Uterus (tissue), 4 donors: ENCODE data around the gene CHST11. TPM values are rescaled to one million over a fixed set of nuclear protein-coding genes. Genes with fewer than 3 reads are reported as not detected.
A peak's percentile ranks its signal among the peaks of the same experiment; 100 is the strongest.

Source experiments
- DNase-seq, 2 donors: peaks; one replicate each; pipeline ENCODE4 v3.0.0-alpha.2; 2019 to 2020
- H3K27ac ChIP-seq, 2 donors: fragments of 200-600 bp; sonication (generic); 1 replicate in 1 of 2; 2 replicates in 1 of 2; pipeline ENCODE4 v1.5.1; 2016 to 2018
- H3K27me3 ChIP-seq, 2 donors: fragments of 200-600 bp; sonication (generic); one replicate each; pipeline ENCODE4 v1.5.1; 2018 to 2019; ENCODE audit warnings: control low read depth in 1 of 2
- H3K36me3 ChIP-seq, 2 donors: fragments of 200-600 bp; sonication (generic); one replicate each; pipeline ENCODE4 v1.5.1; 2019; ENCODE audit warnings: control low read depth in 1 of 2
- H3K4me1 ChIP-seq, 2 donors: fragments of 200-600 bp; sonication (generic); one replicate each; pipeline ENCODE4 v1.5.1; 2018 to 2019; ENCODE audit warnings: control low read depth in 1 of 2
- H3K4me3 ChIP-seq, 2 donors: fragments of 200-600 bp; sonication (generic); 1 replicate in 1 of 2; 2 replicates in 1 of 2; pipeline ENCODE4 v1.5.1; 2018 to 2019; ENCODE audit warnings: mild to moderate bottlenecking in 1 of 2
- H3K9me3 ChIP-seq, 2 donors: fragments of 200-600 bp; sonication (generic); one replicate each; pipeline ENCODE4 v1.5.1; 2019; ENCODE audit warnings: control low read depth in 1 of 2
- CTCF ChIP-seq, 4 experiments: fragments of 200-600 bp in 2 of 4; fragments of 450-650 bp in 2 of 4; sonication (generic) in 2 of 4; IDR thresholded peaks; one replicate each; pipeline ENCODE4 v1.5.1; 2016 to 2019; ENCODE audit warnings: antibody characterized with exemption in 4 of 4, mild to moderate bottlenecking in 2 of 4, moderate library complexity in 1 of 4
- POLR2A ChIP-seq, 2 donors: fragments of 450-650 bp; IDR thresholded peaks; one replicate each; pipeline ENCODE4 v1.6.1; 2016; ENCODE audit warnings: antibody characterized with exemption in 2 of 2, mild to moderate bottlenecking in 1 of 2, moderate library complexity in 1 of 2
- intact Hi-C: fragments of 100-400 bp; cut with DNase I; formaldehyde crosslinking; loops from one replicate; pipeline ENCODE4 v1.15.1; 2023; ENCODE audit warnings: low total_unique reads
- total RNA-seq, 4 donors: library from RNA; depleted of rRNA in 3 of 4; stranded (reverse); fragments of >200 nt in 3 of 4; gene quantifications; one replicate each; pipeline versions ENCODE4 v1.1.0 to v1.2.4, GENCODE V29; 2014 to 2023
- donor health status: DM: yes; HTN: yes; CAD: no.

The CHST11 gene
- total RNA-seq, 4 donors from 2014 or later: 21.0 to 82.1 (median 58.7) TPM

- Histone ChIP-seq H3K9me3 (no peaks in the 10 kb centered on the region), H3K36me3 (no peaks in the 10 kb centered on the region), H3K27me3 (no peaks in the 10 kb centered on the region), H3K4me1 (no peaks in the 10 kb centered on the region), H3K4me3 (no peak overlapping the region), H3K27ac (no peak overlapping the region)
- TF ChIP-seq CTCF (IDR thresholded peaks at IDR 0.05) (no peak), POLR2A (IDR thresholded peaks at IDR 0.05) (no peak)
- no peak for DNase-seq
- intact Hi-C loops: no loop called here
These were observed 244.6 kb downstream of the CHST11 start for GRCh38 chr12:104701301-104701700.

DNA sequence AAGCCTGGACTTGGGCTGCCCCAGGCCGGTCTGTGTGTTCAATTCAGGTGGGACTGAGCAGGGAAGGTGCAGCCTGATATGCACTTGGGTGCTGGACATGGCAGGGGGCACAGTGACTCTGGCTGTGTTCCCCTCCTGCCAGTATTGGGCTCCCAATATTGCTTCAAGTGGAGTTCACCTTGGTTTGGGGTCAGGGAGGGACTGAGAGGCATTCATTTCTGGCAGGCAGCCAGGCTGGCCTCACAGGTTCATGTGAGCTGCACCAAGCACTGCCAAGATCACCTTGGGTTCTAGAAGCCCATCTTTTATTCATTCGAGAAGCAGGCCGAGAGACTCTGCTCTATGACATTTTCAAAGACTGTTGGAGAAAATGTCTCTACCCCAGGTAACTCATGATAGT lies 245.0 kb downstream of the CHST11 start:
- no peak for DNase-seq

DNA sequence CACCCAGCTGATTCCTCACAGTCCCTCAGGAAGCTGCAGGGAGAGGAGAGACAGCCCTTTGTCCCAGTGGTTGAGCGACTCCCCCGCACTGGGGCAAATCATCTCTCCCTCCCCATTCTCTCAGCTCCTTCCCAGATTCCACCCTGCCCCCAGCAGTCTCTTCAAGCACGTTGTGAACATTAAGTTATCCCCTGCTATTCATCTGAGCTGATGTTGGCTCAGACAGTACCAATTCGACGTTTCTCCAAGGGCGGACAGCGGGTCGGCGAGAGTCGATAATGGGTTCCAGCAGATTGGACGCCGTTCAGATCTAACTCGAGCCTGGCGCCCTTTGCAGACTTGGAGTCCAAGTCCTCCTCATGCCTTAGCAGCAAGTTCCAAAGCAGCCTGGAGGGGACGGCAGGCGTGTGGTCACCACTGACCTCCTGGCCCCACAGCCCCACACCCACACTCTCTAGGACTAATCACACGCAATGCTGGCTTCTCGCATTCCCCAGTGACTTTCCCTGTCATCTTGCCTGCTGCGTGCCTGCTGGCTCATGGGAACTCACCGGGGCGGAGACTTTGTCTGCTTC lies 245.9 kb downstream of the CHST11 start:
- no peak overlapping the region for H3K4me3 ChIP-seq
- intact Hi-C loops: no loop called here
- no peaks in the 10 kb centered on the region for H3K27me3 ChIP-seq
- no peaks in the 10 kb centered on the region for H3K36me3 ChIP-seq
- H3K27ac ChIP-seq: no peak overlapping the region
- peak; percentile 57 to 83 for DNase-seq
- TF ChIP-seq POLR2A (IDR thresholded peaks at IDR 0.05) (no peak), CTCF (IDR thresholded peaks at IDR 0.05) (no peak)
- H3K9me3 ChIP-seq: no peaks in the 10 kb centered on the region
- no peaks in the 10 kb centered on the region for H3K4me1 ChIP-seq

More for the DNA sequence above, 245.0 kb downstream of the CHST11 start:
- TF ChIP-seq POLR2A (IDR thresholded peaks at IDR 0.05): no peak
- TF ChIP-seq CTCF (IDR thresholded peaks at IDR 0.05): no peak
- Histone ChIP-seq H3K4me1 (no peaks in the 10 kb centered on the region), H3K27ac (no peak overlapping the region), H3K4me3 (no peak overlapping the region), H3K36me3 (no peaks in the 10 kb centered on the region), H3K27me3 (no peaks in the 10 kb centered on the region), H3K9me3 (no peaks in the 10 kb centered on the region)
- intact Hi-C loops: no loop called here

GRCh38 chr12:104703372-104703771 lies 246.6 kb downstream of the CHST11 start:
- H3K9me3 ChIP-seq: no peaks in the 10 kb centered on the region
- no peaks in the 10 kb centered on the region for H3K27me3 ChIP-seq
- no peak overlapping the region for H3K27ac ChIP-seq
- DNase-seq: no peak
- TF ChIP-seq CTCF (IDR thresholded peaks at IDR 0.05) (no peak), POLR2A (IDR thresholded peaks at IDR 0.05) (no peak)
- no peaks in the 10 kb centered on the region for H3K4me1 ChIP-seq
- no peak overlapping the region for H3K4me3 ChIP-seq
- intact Hi-C loops: no loop called here
- no peaks in the 10 kb centered on the region for H3K36me3 ChIP-seq

GRCh38 chr12:104704224-104704779 lies 247.6 kb downstream of the CHST11 start:
- TF ChIP-seq CTCF (IDR thresholded peaks at IDR 0.05) (no peak), POLR2A (IDR thresholded peaks at IDR 0.05) (no peak)
- Histone ChIP-seq H3K4me3 (no peak overlapping the region), H3K27me3 (no peaks in the 10 kb centered on the region), H3K27ac (no peak overlapping the region), H3K36me3 (no peaks in the 10 kb centered on the region), H3K9me3 (no peaks in the 10 kb centered on the region), H3K4me1 (no peaks in the 10 kb centered on the region)
- no peak for DNase-seq
- intact Hi-C loops: no loop called here
